ENCODE measurements around the gene SND1.
A peak's percentile ranks its signal among the peaks of the same experiment; 100 is the strongest.

SND1 gene

GRCh38 chr7:128035712-128036111, 383.7 kb downstream of the SND1 start:
- no peak overlapping the region for H3K4me3 ChIP-seq (ENCODE audit: low read depth, low read length)
- TF ChIP-seq, protein P1, sequence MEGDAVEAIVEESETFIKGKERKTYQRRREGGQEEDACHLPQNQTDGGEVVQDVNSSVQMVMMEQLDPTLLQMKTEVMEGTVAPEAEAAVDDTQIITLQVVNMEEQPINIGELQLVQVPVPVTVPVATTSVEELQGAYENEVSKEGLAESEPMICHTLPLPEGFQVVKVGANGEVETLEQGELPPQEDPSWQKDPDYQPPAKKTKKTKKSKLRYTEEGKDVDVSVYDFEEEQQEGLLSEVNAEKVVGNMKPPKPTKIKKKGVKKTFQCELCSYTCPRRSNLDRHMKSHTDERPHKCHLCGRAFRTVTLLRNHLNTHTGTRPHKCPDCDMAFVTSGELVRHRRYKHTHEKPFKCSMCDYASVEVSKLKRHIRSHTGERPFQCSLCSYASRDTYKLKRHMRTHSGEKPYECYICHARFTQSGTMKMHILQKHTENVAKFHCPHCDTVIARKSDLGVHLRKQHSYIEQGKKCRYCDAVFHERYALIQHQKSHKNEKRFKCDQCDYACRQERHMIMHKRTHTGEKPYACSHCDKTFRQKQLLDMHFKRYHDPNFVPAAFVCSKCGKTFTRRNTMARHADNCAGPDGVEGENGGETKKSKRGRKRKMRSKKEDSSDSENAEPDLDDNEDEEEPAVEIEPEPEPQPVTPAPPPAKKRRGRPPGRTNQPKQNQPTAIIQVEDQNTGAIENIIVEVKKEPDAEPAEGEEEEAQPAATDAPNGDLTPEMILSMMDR (IDR thresholded peaks at IDR 0.05; ENCODE audit: low read depth, low read length, missing control alignments): peak; percentile 49
- no peak for DNase-seq (ENCODE audit: low read depth)

GRCh38 chr7:128036226-128036940, 384.4 kb downstream of the SND1 start:
- TF ChIP-seq, protein P1 (IDR thresholded peaks at IDR 0.05; ENCODE audit: low read depth, low read length, missing control alignments): no peak
- DNase-seq (ENCODE audit: low read depth): no peak
- no peak overlapping the region for H3K4me3 ChIP-seq (ENCODE audit: low read depth, low read length)

DNA sequence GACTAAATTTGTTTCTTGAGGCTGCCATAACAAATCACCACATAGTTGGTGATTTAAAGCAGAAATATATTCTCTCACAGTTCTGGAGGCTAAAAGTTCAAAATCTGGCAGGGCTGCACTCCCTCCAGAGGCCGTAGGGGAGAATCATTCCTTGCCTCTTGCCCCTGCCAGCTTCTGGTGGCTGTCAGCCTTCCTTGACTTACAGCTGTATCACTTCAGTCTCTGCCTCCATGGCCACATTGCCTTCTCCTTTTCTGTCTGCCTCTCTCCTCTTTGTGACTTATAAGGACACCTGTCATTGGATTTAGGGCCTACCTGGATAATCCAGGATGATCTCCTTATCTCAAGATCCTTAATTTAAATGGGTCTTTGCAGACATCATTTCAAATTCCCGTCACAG, 385.1 kb downstream of the SND1 start:
- TF ChIP-seq, protein P1 (IDR thresholded peaks at IDR 0.05; ENCODE audit: low read depth, low read length, missing control alignments): peak; percentile 39
- no peak overlapping the region for H3K4me3 ChIP-seq (ENCODE audit: low read depth, low read length)
- DNase-seq (ENCODE audit: low read depth): no peak

DNA sequence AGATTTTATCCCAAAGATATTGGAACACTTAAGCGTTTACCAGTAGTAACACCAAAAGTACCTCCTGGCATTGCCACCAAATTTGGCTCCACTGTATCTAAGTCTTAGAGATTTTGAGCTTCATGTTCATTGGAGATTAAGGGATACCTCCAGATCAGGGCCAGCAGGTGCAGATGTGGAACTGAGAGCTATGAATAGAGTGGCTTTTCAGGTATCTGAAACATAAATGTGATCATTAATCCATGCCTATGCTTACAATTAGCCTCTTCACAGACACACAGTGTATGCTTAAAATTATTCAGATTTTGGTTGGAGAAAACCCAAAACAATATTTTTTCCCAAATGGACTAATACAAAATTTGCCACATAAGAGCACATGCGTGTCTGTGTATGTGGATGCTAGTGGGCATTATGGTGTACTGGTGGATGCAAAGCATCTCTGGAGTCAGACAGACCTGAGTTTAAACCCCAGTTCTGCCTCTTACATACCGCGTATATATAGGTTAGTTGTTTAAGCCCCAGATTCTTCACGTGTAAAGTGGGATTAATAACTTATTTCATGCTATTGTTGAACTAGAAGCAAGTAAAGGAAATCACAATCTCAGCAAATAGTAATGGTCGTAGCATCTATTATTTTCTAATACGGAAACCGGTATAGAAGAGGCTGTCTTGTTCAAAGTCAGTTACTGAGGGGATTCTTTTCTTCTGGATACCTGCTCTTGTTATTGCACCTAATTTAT, 386.1 kb downstream of the SND1 start:
- TF ChIP-seq, protein P1 (IDR thresholded peaks at IDR 0.05; ENCODE audit: low read depth, low read length, missing control alignments): no peak
- H3K4me3 ChIP-seq (ENCODE audit: low read depth, low read length): no peak overlapping the region
- DNase-seq (ENCODE audit: low read depth): no peak

DNA sequence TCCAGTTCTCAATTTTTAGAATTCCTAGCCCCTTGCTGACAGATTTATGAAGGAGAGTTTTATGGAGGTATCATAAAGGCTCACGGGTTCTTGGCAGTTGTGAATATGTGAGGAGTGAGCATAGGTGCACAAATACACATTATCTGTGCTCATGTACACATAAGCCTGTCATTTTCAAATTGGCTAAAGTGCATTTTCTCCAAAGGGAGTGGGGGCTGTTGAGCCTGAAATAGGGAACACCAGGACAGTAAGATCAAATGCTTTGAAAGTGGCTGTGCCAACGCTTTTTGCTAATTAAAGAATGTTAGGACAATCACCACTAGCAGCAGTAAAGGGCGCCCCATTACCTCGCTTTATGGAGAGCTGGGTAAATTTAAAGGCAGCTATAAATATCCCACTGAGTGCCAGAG, 387.6 kb downstream of the SND1 start:
- H3K4me3 ChIP-seq (ENCODE audit: low read depth, low read length): no peak overlapping the region
- TF ChIP-seq, protein P1 (IDR thresholded peaks at IDR 0.05; ENCODE audit: low read depth, low read length, missing control alignments): no peak
- DNase-seq (ENCODE audit: low read depth): no peak

- DNase-seq (ENCODE audit: low read depth): no peak
- TF ChIP-seq, protein P1 (IDR thresholded peaks at IDR 0.05; ENCODE audit: low read depth, low read length, missing control alignments): no peak
- no peak overlapping the region for H3K4me3 ChIP-seq (ENCODE audit: low read depth, low read length)
Measured at GRCh38 chr7:128040205-128040604, 388.2 kb downstream of the SND1 start.

Measured in GM12864 (cell line).